Measurements from ENCODE around the gene CT45A6.
"Not testable (repeated sequence)": the region's sequence is repeated elsewhere in the genome, so short reads cannot be mapped to it uniquely, and the experiment has no call there.

The CT45A6 gene

GRCh38 chrX:135802687-135803086, at the start of gene CT45A6:
CT45A6 (minus strand) TSS chrX:135802787; CDS start chrX:135798993, 3,794 bp downstream.
- not testable (repeated sequence) for DNase-seq

GRCh38 chrX:135837180-135837579, 34.6 kb upstream of the CT45A6 start, which contains the start of gene CT45A7:
CT45A7 (minus strand) TSS chrX:135837280; CDS start chrX:135833533, 3,747 bp downstream.
- not testable (repeated sequence) for DNase-seq

GRCh38 chrX:135819912-135820311, 17.3 kb upstream of the CT45A6 start, which contains the start of gene CT45A2:
CT45A2 (minus strand) TSS chrX:135820012; CDS start chrX:135816265, 3,747 bp downstream.
- not testable (repeated sequence) for DNase-seq

- not testable (repeated sequence) for DNase-seq
Measured at GRCh38 chrX:135785403-135785802, 17.2 kb downstream of the CT45A6 start, which contains the start of gene CT45A5. CT45A5 (minus strand) TSS chrX:135785503; CDS start chrX:135781729, 3,774 bp downstream.

GRCh38 chrX:135768091-135768490, 34.5 kb downstream of the CT45A6 start, which contains the start of gene CT45A3:
CT45A3 (minus strand) TSS chrX:135768191; CDS start chrX:135764444, 3,747 bp downstream.
- not testable (repeated sequence) for DNase-seq

GRCh38 chrX:135744739-135745138, 57.8 kb downstream of the CT45A6 start:
- DNase-seq: not testable (repeated sequence)

All from activated CD4-positive, alpha-beta T cell treated with anti-CD3 and anti-CD28 coated beads, Interleukin-10, Interleukin-2, amounts not matched to agents 100 ng/mL and 50 ng/mL, durations not matched to agents 16 hours and 8 hours (primary cell).